Esophagus muscularis mucosa (tissue), 4 donors: ENCODE measurements around the gene ZMYM4. TPM values are rescaled to one million over a fixed set of nuclear protein-coding genes. Genes with fewer than 3 reads are reported as not detected.
"Not testable (repeated sequence)": the region's sequence is repeated elsewhere in the genome, so short reads cannot be mapped to it uniquely, and the experiment has no call there.

Experiments used
- DNase-seq: peaks from one replicate; pipeline ENCODE4 v3.0.0-alpha.2; 2017; ENCODE audit errors: extremely low spot score
- H3K27ac ChIP-seq, 4 donors: fragments of 200-600 bp; sonication (generic); replicated peaks in 1 of 4; 1 replicate in 3 of 4; 2 replicates in 1 of 4; pipeline ENCODE4 v1.5.1; 2016 to 2019; ENCODE audit warnings: mild to moderate bottlenecking in 1 of 4
- H3K27me3 ChIP-seq, 4 donors: fragments of 200-600 bp; sonication (generic); one replicate each; pipeline versions ENCODE4 v1.5.1 to v1.6.0; 2016 to 2019
- H3K36me3 ChIP-seq, 4 donors: fragments of 200-600 bp; sonication (generic); one replicate each; pipeline ENCODE4 v1.5.1; 2016 to 2019
- H3K4me1 ChIP-seq, 4 donors: fragments of 200-600 bp; sonication (generic); one replicate each; pipeline ENCODE4 v1.5.1; 2016 to 2019
- H3K4me3 ChIP-seq, 4 donors: fragments of 200-600 bp; sonication (generic); 1 replicate in 2 of 4; 2 replicates in 2 of 4; pipeline ENCODE4 v1.5.1; 2016 to 2019; ENCODE audit warnings: mild to moderate bottlenecking in 4 of 4, moderate library complexity in 1 of 4
- H3K9me3 ChIP-seq, 4 donors: fragments of 200-600 bp; sonication (generic); 1 replicate in 3 of 4; 2 replicates in 1 of 4; pipeline ENCODE4 v1.5.1; 2016 to 2019
- EP300 ChIP-seq: sonication (generic); formaldehyde crosslinking; IDR thresholded peaks from one replicate; pipeline ENCODE4 v1.6.1; 2017; ENCODE audit warnings: antibody characterized with exemption
- POLR2A ChIP-seq: fragments of 450-650 bp; IDR thresholded peaks from one replicate; pipeline ENCODE4 v1.6.1; 2017; ENCODE audit warnings: antibody characterized with exemption, moderate library complexity, mild to moderate bottlenecking, low read depth
- POLR2AphosphoS5 ChIP-seq, 2 donors: sonication (generic); formaldehyde crosslinking; IDR thresholded peaks; one replicate each; pipeline ENCODE4 v1.6.1; 2017; ENCODE audit warnings: antibody characterized with exemption in 2 of 2
- WGBS: methylation state at CpG from one replicate; pipeline ENCODE4 v1.1.5; 2018; 5-methylcytosine and 5-hydroxymethylcytosine counted together
- intact Hi-C: fragments of 100-400 bp; cut with DNase I; formaldehyde crosslinking; loops from one replicate; pipeline ENCODE4 v1.15.1; 2023
- total RNA-seq, 4 donors: library from RNA; depleted of rRNA; stranded (reverse); fragments of >200 nt; gene quantifications; one replicate each; pipeline versions ENCODE4 v1.1.0 to v1.2.1, GENCODE V29; 2016
- TF ChIP-seq, protein P1 (sequence below), 3 experiments: fragments of 200-600 bp in 2 of 3; fragments of 450-650 bp in 1 of 3; sonication (generic) in 2 of 3; IDR thresholded peaks; one replicate each; pipeline ENCODE4 v1.5.1; 2017 to 2019; ENCODE audit warnings: antibody characterized with exemption in 3 of 3, mild to moderate bottlenecking in 2 of 3, moderate library complexity in 1 of 3

ZMYM4 gene
- total RNA-seq, 4 donors from 2014 or later, result 24.6 to 32.0 (median 27.3) TPM

DNA sequence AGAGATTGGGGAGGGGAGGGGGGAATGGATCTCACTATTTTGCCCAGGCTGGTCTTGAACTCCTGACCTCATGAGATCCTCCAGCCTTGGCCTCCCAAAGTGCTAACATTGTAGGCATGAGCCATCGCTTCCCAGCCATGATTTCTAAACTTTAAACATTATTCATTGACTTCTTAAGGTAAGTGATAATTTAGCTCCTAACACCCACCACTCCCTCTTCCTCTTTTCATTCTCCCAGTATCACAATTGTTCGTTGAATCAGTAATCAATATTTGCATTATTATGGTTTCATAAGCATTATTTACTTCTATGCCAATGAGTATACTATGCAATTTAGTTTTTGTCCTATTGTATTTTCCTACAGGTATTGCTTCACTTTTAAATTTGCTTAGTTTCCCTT lies 42.0 kb upstream of the ZMYM4 start:
- intact Hi-C loops, result no loop called here
- WGBS, result 92% methylated on average over 2 of the region's 2 CpGs
- no peaks in the 10 kb centered on the region for H3K9me3 ChIP-seq

DNA sequence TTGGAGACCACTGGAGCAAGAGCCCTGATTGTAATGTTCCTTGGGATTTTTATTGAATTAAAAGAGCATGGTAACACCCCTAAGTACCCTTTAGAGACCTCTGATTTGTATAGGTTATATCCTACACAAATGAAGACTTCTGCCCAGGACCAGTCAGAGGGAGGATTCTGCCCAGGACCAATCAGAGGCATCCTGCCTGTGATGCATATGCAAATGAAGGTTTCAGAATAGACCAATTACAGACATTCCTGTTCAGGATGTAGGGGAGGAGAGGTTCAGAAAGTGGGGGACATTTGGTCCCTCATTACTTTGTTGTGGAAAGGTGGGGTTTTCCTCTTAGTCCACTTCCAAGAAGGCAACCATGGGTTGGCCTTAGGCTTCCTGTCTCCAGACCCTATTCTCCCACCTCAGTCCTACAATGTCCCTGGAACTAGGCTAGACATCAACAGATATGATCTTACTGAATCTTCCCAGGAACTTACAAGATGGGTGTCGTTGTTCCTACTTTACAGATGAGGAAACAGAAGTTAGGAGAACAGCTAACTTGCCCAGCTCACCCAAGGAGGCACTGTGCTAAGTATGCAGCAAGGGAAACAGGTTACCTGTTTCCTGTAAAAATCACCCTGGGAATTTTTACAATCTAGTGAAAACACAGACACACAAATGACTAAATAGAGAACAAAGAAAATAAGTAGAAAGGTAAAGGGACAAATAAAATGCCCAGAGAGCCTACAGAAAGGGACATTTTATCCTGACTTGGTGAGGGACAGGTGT lies 38.7 kb upstream of the ZMYM4 start:
- H3K27me3 ChIP-seq, result no peaks in the 10 kb centered on the region
- H3K4me3 ChIP-seq, result no peak overlapping the region
- TF ChIP-seq POLR2AphosphoS5 (IDR thresholded peaks at IDR 0.05) (no peak), EP300 (no peak), POLR2A (no peak)
- TF ChIP-seq, protein P1, sequence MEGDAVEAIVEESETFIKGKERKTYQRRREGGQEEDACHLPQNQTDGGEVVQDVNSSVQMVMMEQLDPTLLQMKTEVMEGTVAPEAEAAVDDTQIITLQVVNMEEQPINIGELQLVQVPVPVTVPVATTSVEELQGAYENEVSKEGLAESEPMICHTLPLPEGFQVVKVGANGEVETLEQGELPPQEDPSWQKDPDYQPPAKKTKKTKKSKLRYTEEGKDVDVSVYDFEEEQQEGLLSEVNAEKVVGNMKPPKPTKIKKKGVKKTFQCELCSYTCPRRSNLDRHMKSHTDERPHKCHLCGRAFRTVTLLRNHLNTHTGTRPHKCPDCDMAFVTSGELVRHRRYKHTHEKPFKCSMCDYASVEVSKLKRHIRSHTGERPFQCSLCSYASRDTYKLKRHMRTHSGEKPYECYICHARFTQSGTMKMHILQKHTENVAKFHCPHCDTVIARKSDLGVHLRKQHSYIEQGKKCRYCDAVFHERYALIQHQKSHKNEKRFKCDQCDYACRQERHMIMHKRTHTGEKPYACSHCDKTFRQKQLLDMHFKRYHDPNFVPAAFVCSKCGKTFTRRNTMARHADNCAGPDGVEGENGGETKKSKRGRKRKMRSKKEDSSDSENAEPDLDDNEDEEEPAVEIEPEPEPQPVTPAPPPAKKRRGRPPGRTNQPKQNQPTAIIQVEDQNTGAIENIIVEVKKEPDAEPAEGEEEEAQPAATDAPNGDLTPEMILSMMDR (IDR thresholded peaks at IDR 0.05), result no peak
- H3K9me3 ChIP-seq, result no peaks in the 10 kb centered on the region
- no peaks in the 10 kb centered on the region for H3K36me3 ChIP-seq
- DNase-seq, result no peak
- WGBS, result 94% methylated on average over 1 of the region's 1 CpG
- H3K27ac ChIP-seq, result no peak overlapping the region
- H3K4me1 ChIP-seq, result no peaks in the 10 kb centered on the region
- intact Hi-C loops, result no loop called here

More for the DNA sequence above, 42.0 kb upstream of the ZMYM4 start:
- Histone ChIP-seq H3K4me3 (no peak overlapping the region), H3K4me1 (peaks cover 0 to 22% (median 13%) of the 10 kb centered on the region in 4 donors), H3K27me3 (no peaks in the 10 kb centered on the region), H3K27ac (no peak overlapping the region), H3K36me3 (no peaks in the 10 kb centered on the region)
- DNase-seq, result no peak
- no peak for TF ChIP-seq POLR2A
- no peak for TF ChIP-seq POLR2AphosphoS5 (IDR thresholded peaks at IDR 0.05)
- no peak for TF ChIP-seq EP300
- TF ChIP-seq, protein P1 (IDR thresholded peaks at IDR 0.05), result no peak

DNA sequence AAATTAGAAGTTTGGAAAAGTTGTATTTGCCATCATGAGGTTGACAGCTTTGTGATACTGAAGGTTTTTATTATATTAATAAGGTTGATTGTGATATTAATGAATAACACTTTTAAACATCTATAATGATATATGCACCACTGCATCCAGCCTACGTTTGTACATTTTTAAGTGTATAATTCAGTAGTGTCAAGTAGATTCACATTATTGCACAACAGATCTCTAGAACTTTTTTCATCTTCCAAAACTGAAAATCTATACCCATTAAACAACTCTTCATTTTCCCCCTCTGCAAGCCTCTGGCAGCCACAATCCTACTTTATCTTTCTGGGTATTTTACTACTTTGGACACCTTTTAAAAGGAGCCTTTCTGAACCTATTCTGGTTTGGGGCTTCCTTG lies 37.2 kb upstream of the ZMYM4 start:
- TF ChIP-seq, protein P1 (IDR thresholded peaks at IDR 0.05), result no peak
- no peak for TF ChIP-seq POLR2A
- TF ChIP-seq EP300, result no peak
- no peak for TF ChIP-seq POLR2AphosphoS5 (IDR thresholded peaks at IDR 0.05)
- no peaks in the 10 kb centered on the region for H3K9me3 ChIP-seq
- no peaks in the 10 kb centered on the region for H3K36me3 ChIP-seq
- no peaks in the 10 kb centered on the region for H3K4me1 ChIP-seq
- DNase-seq, result no peak
- 62% methylated on average over 1 of the region's 1 CpG for WGBS
- H3K27me3 ChIP-seq, result no peaks in the 10 kb centered on the region
- H3K4me3 ChIP-seq, result no peak overlapping the region
- no peak overlapping the region for H3K27ac ChIP-seq
- intact Hi-C loops, result no loop called here

DNA sequence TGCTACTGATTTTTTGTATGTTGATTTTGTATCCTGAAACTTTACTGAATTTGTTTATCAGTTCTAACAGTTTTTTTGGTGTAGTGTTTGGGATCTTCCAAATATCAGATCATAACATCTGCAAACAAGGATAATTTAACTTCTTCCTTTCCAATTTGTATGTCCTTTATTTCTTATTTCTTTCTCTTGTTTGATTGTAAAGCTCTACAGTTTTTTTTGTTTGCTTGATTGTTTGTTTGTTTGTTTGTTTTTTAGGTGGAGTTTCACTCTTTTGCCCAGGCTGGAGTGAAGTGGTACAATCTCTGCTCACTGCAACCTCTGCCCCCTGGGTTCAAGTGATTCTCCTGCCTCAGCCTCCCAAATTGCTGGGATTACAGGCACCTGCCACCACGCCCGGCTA lies 31.7 kb upstream of the ZMYM4 start:
- DNase-seq, intact Hi-C loops, H3K27me3 ChIP-seq, H3K4me3 ChIP-seq, H3K36me3 ChIP-seq, H3K4me1 ChIP-seq, H3K9me3 ChIP-seq, H3K27ac ChIP-seq: not testable (repeated sequence)
- 100% methylated on average over 2 of the region's 2 CpGs for WGBS

DNA sequence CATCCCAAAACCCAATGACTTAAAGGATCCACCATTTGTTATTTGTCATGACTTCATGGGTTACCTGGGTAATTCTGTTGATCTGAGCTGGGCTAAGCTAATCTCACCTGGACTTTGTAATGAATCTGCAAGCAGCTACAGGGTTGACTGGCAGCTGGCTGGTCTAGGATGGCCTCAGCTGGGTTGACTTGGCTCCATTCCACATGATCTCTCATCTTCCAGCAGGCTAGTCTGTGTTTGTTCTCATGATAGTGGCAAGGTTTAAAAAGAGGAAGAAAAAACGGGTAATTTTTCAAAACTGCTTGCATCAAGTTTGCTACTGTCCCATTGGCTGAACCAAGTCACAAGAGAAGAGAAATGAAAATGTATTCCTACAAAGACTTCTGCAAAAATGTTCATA lies 24.8 kb upstream of the ZMYM4 start:
- H3K27ac ChIP-seq, result no peak overlapping the region
- H3K27me3 ChIP-seq, result no peaks in the 10 kb centered on the region
- DNase-seq, result no peak
- H3K9me3 ChIP-seq, result no peaks in the 10 kb centered on the region
- TF ChIP-seq POLR2A (no peak), POLR2AphosphoS5 (IDR thresholded peaks at IDR 0.05) (no peak)
- TF ChIP-seq, protein P1 (IDR thresholded peaks at IDR 0.05), result no peak
- intact Hi-C loops, result no loop called here
- WGBS, result 59% methylated on average over 1 of the region's 1 CpG
- H3K4me3 ChIP-seq, result no peak overlapping the region
- no peaks in the 10 kb centered on the region for H3K4me1 ChIP-seq
- H3K36me3 ChIP-seq, result no peaks in the 10 kb centered on the region
